Mesendoderm (in vitro differentiated cells): ENCODE measurements around the gene ABR.

ENCODE experiments used
- DNase-seq: peaks from one replicate; pipeline ENCODE4 v3.0.0; 2013
- H2AK5ac ChIP-seq: 2 replicates; pipeline ENCODE4 v1.6.1; 2013; ENCODE audit warnings: low read length, inconsistent platforms
- H2BK120ac ChIP-seq: 2 replicates; pipeline ENCODE4 v1.6.1; 2013; ENCODE audit warnings: low read depth, mild to moderate bottlenecking, low read length, moderate library complexity, mixed read lengths
- H2BK15ac ChIP-seq: replicated peaks from 2 replicates; pipeline ENCODE4 v1.6.1; 2013; ENCODE audit warnings: low read depth, mild to moderate bottlenecking, moderate library complexity
- H2BK5ac ChIP-seq: 2 replicates; pipeline ENCODE4 v1.6.1; 2013; ENCODE audit warnings: low read length, inconsistent platforms
- H3K18ac ChIP-seq: 2 replicates; pipeline ENCODE4 v1.6.1; 2013; ENCODE audit warnings: mild to moderate bottlenecking, low read length, mixed read lengths
- H3K23ac ChIP-seq: one replicate; pipeline ENCODE4 v1.6.1; 2013; ENCODE audit warnings: low read length
- H3K27ac ChIP-seq: 2 replicates; pipeline ENCODE4 v1.5.1; 2013; ENCODE audit warnings: low read depth, mild to moderate bottlenecking, inconsistent platforms, low read length, moderate library complexity
- H3K27me3 ChIP-seq: 2 replicates; pipeline ENCODE4 v1.6.1; 2013; ENCODE audit warnings: low read length, control low read depth, mild to moderate bottlenecking, inconsistent platforms; ENCODE audit not compliant: insufficient read depth, poor library complexity
- H3K36me3 ChIP-seq: 2 replicates; pipeline ENCODE4 v1.6.1; 2013; ENCODE audit warnings: low read length, inconsistent platforms; ENCODE audit not compliant: control insufficient read depth, insufficient read depth
- H3K4ac ChIP-seq: one replicate; pipeline ENCODE4 v1.6.1; 2013; ENCODE audit warnings: low read depth, mild to moderate bottlenecking, low read length, moderate library complexity
- H3K4me1 ChIP-seq: 2 replicates; pipeline ENCODE4 v1.6.1; 2013; ENCODE audit warnings: low read depth, low read length, inconsistent platforms; ENCODE audit not compliant: control insufficient read depth
- H3K4me2 ChIP-seq: 2 replicates; pipeline ENCODE4 v1.6.1; 2013; ENCODE audit warnings: low read length
- H3K4me3 ChIP-seq: 2 replicates; pipeline ENCODE4 v1.5.1; 2013; ENCODE audit warnings: mild to moderate bottlenecking, low read length
- H3K56ac ChIP-seq: one replicate; pipeline ENCODE4 v1.6.1; 2013; ENCODE audit warnings: low read length
- H3K79me1 ChIP-seq: 2 replicates; pipeline ENCODE4 v1.6.1; 2013; ENCODE audit warnings: low read length, inconsistent platforms
- H3K79me2 ChIP-seq: 2 replicates; pipeline ENCODE4 v1.6.1; 2013; ENCODE audit warnings: mild to moderate bottlenecking, low read length; ENCODE audit not compliant: control insufficient read depth, insufficient read depth
- H3K9ac ChIP-seq: 2 replicates; pipeline ENCODE4 v1.6.1; 2013; ENCODE audit warnings: low read length, inconsistent platforms
- H4K5ac ChIP-seq: one replicate; pipeline ENCODE4 v1.6.1; 2013; ENCODE audit warnings: low read length
- H4K8ac ChIP-seq: one replicate; pipeline ENCODE4 v1.6.1; 2013; ENCODE audit warnings: low read depth, mild to moderate bottlenecking, control low read depth, low read length, moderate library complexity
- WGBS: extraction: QIAGEN DNeasy Blood & Tissue Kit; methylation state at CpG from one replicate; pipeline ENCODE4 v1.1.7; 2013; ENCODE audit warnings: low lambda C conversion rate, missing lambda C conversion rate; ENCODE audit not compliant: insufficient coverage; ENCODE audit errors: extremely low coverage; 5-methylcytosine and 5-hydroxymethylcytosine counted together

Gene ABR

GRCh38 chr17:1089915-1090314 is 89.9 kb downstream of the ABR start:
- no peaks in the 10 kb centered on the region for H3K4me1 ChIP-seq
- no CpG with 5 or more reads among the region's 13 CpGs for WGBS
- H3K27me3 ChIP-seq = no peaks in the 10 kb centered on the region
- H2BK15ac ChIP-seq = no peak overlapping the region
- no peak overlapping the region for H2BK120ac ChIP-seq
- no peak overlapping the region for H2AK5ac ChIP-seq
- no peak for DNase-seq
- H3K4me2 ChIP-seq = no peak overlapping the region
- no peaks in the 10 kb centered on the region for H3K79me2 ChIP-seq
- H3K23ac ChIP-seq = no peak overlapping the region
- no peak overlapping the region for H3K4me3 ChIP-seq
- no peak overlapping the region for H3K27ac ChIP-seq
- H3K9ac ChIP-seq = no peak overlapping the region
- no peak overlapping the region for H3K4ac ChIP-seq
- H3K36me3 ChIP-seq = no peaks in the 10 kb centered on the region
- H3K18ac ChIP-seq = no peak overlapping the region
- H4K5ac ChIP-seq = no peak overlapping the region
- no peak overlapping the region for H4K8ac ChIP-seq
- H3K79me1 ChIP-seq = no peaks in the 10 kb centered on the region
- no peak overlapping the region for H2BK5ac ChIP-seq
- H3K56ac ChIP-seq = peak overlapping the region; percentile 15

GRCh38 chr17:1087381-1088241 is 92.2 kb downstream of the ABR start:
- Histone ChIP-seq H3K9ac (no peak overlapping the region), H3K4me1 (no peaks in the 10 kb centered on the region), H2AK5ac (no peak overlapping the region), H2BK120ac (no peak overlapping the region), H3K4me3 (no peak overlapping the region), H3K56ac (peak overlapping the region; percentile 60), H2BK5ac (no peak overlapping the region), H4K8ac (no peak overlapping the region), H3K23ac (no peak overlapping the region), H3K18ac (no peak overlapping the region), H3K79me2 (no peaks in the 10 kb centered on the region), H3K27me3 (no peaks in the 10 kb centered on the region), H3K79me1 (no peaks in the 10 kb centered on the region), H3K36me3 (no peaks in the 10 kb centered on the region), H3K4ac (no peak overlapping the region), H3K4me2 (no peak overlapping the region), H4K5ac (no peak overlapping the region), H2BK15ac (no peak overlapping the region), H3K27ac (no peak overlapping the region)
- DNase-seq = peak; percentile 67
- no CpG with 5 or more reads among the region's 35 CpGs for WGBS

- Histone ChIP-seq H3K79me1 (no peaks in the 10 kb centered on the region), H3K27ac (no peak overlapping the region), H3K4me1 (peaks cover 2% of the 10 kb centered on the region), H3K4me2 (no peak overlapping the region), H3K18ac (no peak overlapping the region), H2AK5ac (no peak overlapping the region), H3K79me2 (no peaks in the 10 kb centered on the region), H3K4ac (no peak overlapping the region), H2BK120ac (no peak overlapping the region), H3K56ac (no peak overlapping the region), H3K23ac (no peak overlapping the region), H3K9ac (no peak overlapping the region), H4K5ac (no peak overlapping the region), H3K4me3 (no peak overlapping the region), H3K36me3 (no peaks in the 10 kb centered on the region), H2BK5ac (no peak overlapping the region), H3K27me3 (no peaks in the 10 kb centered on the region), H2BK15ac (no peak overlapping the region), H4K8ac (no peak overlapping the region)
- no peak for DNase-seq
- WGBS = no CpG with 5 or more reads among the region's 19 CpGs
Observed at GRCh38 chr17:1083451-1084187, 96.2 kb downstream of the ABR start.

- Histone ChIP-seq H3K27ac (no peak overlapping the region), H3K4me1 (peaks cover 2% of the 10 kb centered on the region), H3K18ac (no peak overlapping the region), H2BK120ac (no peak overlapping the region), H3K23ac (no peak overlapping the region), H4K5ac (no peak overlapping the region), H3K56ac (no peak overlapping the region), H2AK5ac (no peak overlapping the region), H3K79me1 (no peaks in the 10 kb centered on the region), H4K8ac (no peak overlapping the region), H3K36me3 (no peaks in the 10 kb centered on the region), H3K4me2 (no peak overlapping the region), H2BK15ac (no peak overlapping the region), H2BK5ac (no peak overlapping the region), H3K27me3 (no peaks in the 10 kb centered on the region), H3K4me3 (no peak overlapping the region), H3K79me2 (no peaks in the 10 kb centered on the region), H3K9ac (no peak overlapping the region), H3K4ac (no peak overlapping the region)
- DNase-seq = no peak
- WGBS = no CpG with 5 or more reads among the region's 8 CpGs
Observed at GRCh38 chr17:1082579-1082978, 97.2 kb downstream of the ABR start.

- Histone ChIP-seq H2BK15ac (no peak overlapping the region), H4K8ac (no peak overlapping the region), H3K4me1 (peaks cover 2% of the 10 kb centered on the region), H3K27me3 (no peaks in the 10 kb centered on the region), H3K56ac (peak overlapping the region; percentile 79), H3K36me3 (no peaks in the 10 kb centered on the region), H3K27ac (no peak overlapping the region), H3K4me2 (peak overlapping the region; percentile 18), H3K9ac (peak overlapping the region; percentile 42), H4K5ac (no peak overlapping the region), H3K23ac (no peak overlapping the region), H3K79me2 (no peaks in the 10 kb centered on the region), H3K4me3 (no peak overlapping the region), H2AK5ac (no peak overlapping the region), H3K18ac (no peak overlapping the region), H2BK5ac (no peak overlapping the region), H3K79me1 (no peaks in the 10 kb centered on the region), H2BK120ac (no peak overlapping the region), H3K4ac (no peak overlapping the region)
- no CpG with 5 or more reads among the region's 43 CpGs for WGBS
- DNase-seq = peak; percentile 67
Observed at GRCh38 chr17:1078831-1079561, 100.8 kb downstream of the ABR start.
